ENCODE results near the gene SLC22A13.

DNA sequence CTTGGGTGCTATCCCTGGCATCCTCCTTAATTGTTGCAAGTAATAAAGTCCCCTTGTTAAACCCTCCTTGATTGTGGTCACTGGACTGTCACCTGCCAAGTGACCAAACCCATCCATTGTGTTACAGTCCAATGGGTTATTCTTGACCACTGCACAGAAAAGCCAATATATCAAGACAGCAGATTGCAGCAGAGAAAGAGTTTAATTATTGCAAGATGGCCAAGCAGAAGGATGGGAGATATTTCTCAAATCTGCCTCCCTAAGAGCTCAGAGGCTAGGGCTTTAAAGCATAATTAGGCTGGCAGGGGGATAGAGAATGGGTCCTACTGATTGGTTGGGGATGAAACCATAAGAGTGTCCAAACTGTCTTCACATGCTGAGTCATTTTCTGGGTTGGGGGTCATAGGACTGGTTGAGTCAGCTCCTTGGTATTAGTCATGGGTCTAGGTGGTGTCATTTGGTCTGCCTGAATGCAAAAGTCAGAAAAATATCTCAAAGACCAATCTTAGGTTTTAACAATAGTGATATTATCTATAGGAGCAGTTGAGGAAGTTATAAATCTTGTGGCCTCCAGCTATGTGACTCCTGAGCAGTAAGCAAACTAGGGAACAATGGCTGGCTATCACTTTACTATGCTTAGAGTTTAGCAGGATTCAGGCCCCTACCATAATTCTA, 61.9 kb downstream of the SLC22A13 start:
- TF ChIP-seq EZH2 (IDR thresholded peaks at IDR 0.05; ENCODE audit: borderline replicate concordance, insufficient read depth, low read length, poor library complexity, severe bottlenecking) (no peak), TAF1 (IDR thresholded peaks at IDR 0.05; ENCODE audit: low read depth) (no peak), EP300 (conservative IDR thresholded peaks at IDR 0.05; ENCODE audit: poor library complexity, severe bottlenecking) (no peak), RAD21 (conservative IDR thresholded peaks at IDR 0.05) (no peak)
- TF ChIP-seq, protein P1, sequence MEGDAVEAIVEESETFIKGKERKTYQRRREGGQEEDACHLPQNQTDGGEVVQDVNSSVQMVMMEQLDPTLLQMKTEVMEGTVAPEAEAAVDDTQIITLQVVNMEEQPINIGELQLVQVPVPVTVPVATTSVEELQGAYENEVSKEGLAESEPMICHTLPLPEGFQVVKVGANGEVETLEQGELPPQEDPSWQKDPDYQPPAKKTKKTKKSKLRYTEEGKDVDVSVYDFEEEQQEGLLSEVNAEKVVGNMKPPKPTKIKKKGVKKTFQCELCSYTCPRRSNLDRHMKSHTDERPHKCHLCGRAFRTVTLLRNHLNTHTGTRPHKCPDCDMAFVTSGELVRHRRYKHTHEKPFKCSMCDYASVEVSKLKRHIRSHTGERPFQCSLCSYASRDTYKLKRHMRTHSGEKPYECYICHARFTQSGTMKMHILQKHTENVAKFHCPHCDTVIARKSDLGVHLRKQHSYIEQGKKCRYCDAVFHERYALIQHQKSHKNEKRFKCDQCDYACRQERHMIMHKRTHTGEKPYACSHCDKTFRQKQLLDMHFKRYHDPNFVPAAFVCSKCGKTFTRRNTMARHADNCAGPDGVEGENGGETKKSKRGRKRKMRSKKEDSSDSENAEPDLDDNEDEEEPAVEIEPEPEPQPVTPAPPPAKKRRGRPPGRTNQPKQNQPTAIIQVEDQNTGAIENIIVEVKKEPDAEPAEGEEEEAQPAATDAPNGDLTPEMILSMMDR (IDR thresholded peaks at IDR 0.05; ENCODE audit: poor library complexity, severe bottlenecking): no peak

Data from neural cell (in vitro differentiated cells).